Activated CD8-positive, alpha-beta memory T cell treated with anti-CD3 and anti-CD28 coated beads for 48 hours (primary cell): ENCODE results near the gene DNAJC13.

Experiments
- DNase-seq, 3 experiments: peaks; one replicate each; pipeline ENCODE4 v3.0.0-alpha.2; 2020; ENCODE audit warnings: low read depth in 2 of 3, low spot score in 2 of 3

Gene DNAJC13

DNA sequence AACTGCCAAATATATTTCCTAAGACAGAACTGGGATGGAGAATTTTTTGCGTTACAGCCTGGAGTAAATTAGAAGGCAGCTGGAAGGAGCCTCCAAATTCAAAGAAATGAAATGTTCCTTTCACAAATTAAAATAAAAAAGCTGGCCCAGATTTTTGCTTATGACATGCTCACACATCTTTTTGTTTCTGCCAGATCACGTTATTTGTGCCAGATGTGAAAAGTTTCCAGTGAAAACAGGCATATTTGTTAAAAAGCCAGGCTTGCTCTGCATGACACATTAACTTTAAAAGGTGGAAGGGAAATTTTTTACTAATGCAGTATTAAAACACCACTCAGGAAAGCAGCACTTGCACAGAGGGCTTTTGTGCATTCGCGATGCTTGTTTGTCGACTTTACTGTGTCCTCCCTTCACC, 156.5 kb downstream of the DNAJC13 start:
- no peak for DNase-seq

GRCh38 chr3:132587401-132587800, 170.1 kb downstream of the DNAJC13 start:
- DNase-seq, result no peak
